GM21423 (cell line): Measurements from ENCODE around the gene NPFFR1.

Experiments used
- ATAC-seq: cut with Tn5 transposase; IDR thresholded peaks from one replicate; pipeline ENCODE4 v1.9.1; 2021; ENCODE audit warnings: mild to moderate bottlenecking, moderate library complexity; ENCODE audit not compliant: unreplicated experiment

Gene NPFFR1, protein sequence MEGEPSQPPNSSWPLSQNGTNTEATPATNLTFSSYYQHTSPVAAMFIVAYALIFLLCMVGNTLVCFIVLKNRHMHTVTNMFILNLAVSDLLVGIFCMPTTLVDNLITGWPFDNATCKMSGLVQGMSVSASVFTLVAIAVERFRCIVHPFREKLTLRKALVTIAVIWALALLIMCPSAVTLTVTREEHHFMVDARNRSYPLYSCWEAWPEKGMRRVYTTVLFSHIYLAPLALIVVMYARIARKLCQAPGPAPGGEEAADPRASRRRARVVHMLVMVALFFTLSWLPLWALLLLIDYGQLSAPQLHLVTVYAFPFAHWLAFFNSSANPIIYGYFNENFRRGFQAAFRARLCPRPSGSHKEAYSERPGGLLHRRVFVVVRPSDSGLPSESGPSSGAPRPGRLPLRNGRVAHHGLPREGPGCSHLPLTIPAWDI

DNA sequence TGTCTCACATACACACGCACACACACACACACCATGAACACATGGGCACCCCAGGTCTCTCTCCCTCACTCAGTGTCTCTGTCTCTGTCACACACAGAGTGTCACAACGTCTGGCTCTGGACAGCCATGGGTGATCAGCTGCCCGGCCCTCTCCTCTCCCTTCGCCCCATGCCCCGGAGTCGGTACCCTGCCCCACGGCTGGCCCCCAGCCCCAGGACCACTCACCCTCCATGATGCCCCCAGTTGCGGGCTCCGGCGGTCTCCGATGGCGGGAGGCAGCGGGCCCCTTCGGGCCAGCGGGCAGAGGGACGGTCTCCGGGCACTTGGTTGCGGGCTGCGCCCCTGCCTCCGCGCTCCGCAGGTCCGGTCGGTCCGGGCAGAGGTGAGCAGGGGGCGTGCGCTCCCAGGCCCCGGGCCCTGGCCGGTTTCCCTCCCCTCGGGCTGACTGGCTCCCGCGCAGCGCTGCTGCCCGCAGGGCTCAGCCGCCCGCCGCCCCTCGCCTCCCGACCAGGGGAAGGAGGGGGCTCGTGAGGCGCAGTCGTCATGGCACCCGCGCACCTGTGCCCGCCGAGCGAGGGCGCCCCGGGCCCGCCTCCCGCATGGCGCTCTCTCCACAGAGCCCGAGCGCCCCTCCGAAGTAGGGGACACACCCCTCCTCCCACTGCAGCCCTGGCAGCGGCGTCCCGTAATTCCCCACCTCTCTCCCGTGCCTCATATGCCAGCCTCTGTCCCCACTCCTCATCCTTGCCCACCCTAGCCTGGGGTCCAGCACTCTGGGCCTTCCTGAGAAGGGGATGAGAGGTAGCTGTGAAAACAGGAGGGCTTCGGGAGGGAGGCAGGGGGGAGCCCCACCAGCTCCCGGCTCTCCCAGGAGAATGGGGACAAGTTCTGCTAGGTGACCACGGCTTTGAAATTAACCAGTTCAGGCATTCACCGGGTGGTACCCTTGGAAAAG is at the start of gene NPFFR1:
NPFFR1 (minus strand) TSS at position 560 of the 955 bp plus-strand sequence; CDS start at position 232, 328 bp downstream.
- ATAC-seq: no peak

DNA sequence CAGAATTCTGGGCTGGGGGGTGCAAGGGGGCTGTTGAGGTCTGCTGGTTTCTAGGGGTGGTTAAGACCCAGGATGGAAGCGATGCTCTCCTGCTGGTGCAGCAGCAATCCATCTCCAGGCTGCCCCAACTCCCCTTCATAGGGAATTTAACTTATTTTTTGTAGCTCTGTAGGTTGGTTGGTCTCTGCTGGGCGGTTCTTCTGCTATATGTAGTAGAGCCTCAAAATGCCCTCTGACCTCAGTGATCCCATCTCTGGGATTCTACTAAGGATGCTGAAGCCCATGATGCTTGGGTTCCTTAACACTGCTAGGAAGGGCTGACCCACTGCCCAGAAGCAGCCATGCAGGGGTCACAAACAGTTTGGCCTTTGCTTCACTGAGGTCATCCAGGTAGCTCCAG is 49.5 kb upstream of the NPFFR1 start:
- no peak for ATAC-seq

DNA sequence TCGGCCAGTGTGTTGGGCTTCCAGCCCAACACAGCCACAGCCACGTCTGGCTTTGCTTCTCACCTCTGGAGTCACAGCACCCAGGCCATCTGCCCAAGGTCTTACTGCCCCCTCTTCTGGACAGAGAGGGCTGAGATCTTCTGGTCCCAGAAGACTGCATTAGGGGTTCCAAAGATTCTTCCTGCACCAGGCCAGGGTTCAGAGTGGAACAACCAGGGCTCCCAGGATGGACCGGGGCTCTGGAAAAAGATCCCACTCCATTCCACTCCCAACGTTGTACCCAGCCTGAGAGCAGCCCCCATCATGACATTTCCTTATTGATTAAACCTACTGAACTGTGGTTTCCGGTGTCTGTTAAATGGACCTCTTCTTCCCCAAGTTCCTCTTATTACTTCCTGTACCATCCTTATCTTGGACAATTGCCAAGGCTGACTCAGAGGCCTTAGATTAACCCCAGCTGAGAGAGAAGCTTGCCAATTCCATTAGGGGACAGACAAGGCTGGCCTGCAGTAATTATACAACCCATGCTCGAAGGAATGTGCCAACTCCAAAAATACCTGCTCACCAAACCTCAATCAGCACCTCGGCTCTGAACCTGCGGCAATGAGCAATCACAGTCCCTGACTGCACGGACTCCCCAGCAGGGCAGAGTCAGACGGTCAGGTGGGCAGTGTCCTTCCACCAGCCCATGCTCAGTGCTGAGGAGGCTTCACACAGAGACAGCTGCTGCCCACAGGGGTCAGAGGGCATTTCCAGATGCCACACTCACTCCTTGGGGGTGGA is 47.9 kb upstream of the NPFFR1 start:
- ATAC-seq: peak; percentile 75

DNA sequence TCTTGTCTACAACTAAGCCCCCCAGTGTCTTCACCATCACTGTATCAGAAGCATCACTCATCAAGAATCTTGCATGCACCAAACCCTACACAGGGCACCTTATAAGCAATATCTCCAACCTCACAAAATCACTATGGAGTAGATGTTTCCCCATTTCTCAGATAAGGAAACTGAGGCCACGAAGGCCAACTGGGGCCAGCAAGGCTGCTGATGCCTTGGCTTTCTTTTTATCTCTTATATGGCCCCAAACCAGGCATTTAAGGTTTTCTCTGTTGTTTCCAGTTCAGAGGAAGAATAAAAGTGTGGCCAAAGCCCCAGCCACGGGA is 47.3 kb upstream of the NPFFR1 start:
- ATAC-seq: no peak

DNA sequence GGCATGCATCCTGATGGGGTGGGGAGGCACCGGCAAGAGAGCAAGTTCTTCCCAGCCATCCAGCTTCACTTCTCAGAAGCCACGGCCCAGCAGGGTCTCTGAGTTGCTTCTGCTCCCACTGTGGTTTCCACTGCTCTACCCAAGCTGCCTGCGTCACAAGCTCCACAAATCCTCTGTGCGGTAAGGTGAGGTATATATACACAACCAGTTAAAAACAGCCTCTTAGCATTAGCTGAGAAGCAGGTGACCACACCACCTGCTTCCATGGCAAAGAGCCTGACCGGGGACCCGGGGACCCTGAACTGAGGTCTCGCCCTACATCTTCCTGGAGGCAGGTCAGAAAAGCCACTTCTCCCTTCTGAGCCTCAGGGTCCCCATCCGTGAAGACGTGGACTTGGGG is 46.9 kb upstream of the NPFFR1 start:
- no peak for ATAC-seq

DNA sequence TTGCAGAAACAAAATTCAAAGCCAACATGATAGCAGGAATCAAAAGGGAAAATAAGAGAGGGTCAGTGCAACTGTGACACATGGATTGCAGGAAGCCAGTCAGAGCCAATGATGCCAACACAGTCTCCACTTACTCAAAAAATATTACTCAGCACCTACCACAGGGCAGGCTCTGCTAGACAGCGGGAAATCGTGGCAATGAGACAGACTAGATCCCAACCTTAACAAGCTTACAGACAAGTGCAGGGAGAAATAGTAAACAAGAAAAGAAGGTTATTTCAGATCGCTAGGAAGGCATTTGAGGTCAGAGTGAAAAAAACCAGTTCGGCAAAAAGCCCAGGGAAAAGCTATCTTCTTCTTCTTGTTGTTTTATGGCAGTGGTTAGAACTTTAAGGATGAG is 45.2 kb upstream of the NPFFR1 start:
- no peak for ATAC-seq

DNA sequence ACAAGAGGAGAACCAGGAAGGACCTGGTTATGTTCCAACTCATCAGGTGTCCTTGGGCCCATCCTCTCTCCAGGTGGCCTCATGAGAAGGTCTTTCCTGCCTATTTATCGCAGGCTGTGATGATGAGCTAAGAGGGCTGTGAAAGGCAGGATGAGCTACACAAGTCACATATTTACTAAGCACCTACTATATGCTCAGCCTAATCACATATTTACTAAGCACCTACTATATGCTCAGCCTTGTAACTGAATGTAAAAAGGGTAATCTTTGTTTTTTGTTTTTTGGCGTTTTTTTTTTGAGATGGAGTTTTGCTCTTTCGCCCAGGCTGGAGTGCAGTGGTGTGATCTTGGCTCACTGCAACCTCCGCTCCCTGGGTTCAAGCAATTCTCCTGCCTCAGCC is 44.2 kb upstream of the NPFFR1 start:
- ATAC-seq: no peak

DNA sequence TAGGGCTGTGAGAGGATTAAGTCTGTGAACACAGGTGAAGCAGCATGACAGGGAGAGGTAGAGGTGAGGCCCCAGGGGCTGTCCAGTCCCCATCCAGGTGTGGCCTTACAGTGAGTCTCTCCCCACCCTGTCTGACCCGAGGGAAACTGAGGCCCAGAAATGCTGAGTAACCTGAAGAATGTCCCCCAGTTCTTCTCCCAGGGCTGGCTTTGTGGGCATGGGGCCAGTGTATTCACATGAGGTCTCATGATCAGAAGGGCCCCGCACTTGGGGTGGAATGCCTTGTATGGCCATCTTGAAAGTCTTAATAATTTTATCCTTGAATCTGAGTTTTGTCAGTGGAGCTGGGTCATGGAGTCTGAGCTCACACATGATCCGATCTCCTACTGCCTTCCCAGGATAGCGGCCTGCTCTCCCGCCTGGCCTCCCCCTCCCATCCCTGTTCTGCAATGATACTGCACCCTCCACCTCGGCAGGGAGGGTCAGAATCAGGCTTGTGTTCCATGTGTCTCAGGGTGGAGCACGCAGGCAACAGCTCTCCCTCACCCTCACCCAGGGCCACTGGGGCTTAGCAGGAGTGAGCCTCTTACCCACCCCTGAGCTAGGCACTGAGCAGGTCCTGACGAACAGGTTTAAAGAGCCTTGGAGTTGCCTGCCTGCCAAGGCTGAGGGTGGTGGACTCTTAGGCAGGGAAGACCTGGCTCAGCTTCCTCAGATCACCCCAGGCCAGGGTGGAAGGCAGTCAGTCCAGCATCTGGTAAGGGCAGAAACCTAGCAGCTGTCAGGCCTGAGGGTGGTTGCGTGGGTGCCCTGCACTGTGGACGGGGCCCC is 41.4 kb upstream of the NPFFR1 start:
- ATAC-seq: no peak

DNA sequence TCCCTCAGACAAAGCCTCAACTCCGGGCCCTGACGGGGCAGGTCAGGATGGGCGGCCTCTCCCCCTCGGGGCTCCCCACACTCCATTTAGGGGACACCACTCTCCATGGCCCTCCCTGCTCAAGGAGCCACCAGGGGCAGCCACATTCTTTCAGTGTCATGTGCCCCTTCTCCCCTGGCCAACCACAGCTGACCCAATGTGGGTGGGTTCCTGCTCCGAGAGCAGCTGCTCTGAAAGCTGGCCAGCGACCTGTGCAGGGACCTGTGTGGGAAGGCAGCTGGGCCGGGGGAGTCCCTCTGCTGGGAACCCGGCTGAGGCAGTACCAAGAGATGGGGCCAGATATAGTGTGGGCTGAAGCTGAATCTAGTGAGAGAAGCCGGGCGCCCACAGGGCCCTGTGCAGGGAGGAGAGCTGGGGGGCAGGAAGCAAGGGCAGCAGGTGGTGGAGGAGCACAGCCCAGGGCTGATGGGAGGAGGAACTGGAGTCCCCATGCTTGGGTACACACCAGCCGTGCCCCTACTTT is 40.6 kb upstream of the NPFFR1 start:
- ATAC-seq: peak; percentile 70

DNA sequence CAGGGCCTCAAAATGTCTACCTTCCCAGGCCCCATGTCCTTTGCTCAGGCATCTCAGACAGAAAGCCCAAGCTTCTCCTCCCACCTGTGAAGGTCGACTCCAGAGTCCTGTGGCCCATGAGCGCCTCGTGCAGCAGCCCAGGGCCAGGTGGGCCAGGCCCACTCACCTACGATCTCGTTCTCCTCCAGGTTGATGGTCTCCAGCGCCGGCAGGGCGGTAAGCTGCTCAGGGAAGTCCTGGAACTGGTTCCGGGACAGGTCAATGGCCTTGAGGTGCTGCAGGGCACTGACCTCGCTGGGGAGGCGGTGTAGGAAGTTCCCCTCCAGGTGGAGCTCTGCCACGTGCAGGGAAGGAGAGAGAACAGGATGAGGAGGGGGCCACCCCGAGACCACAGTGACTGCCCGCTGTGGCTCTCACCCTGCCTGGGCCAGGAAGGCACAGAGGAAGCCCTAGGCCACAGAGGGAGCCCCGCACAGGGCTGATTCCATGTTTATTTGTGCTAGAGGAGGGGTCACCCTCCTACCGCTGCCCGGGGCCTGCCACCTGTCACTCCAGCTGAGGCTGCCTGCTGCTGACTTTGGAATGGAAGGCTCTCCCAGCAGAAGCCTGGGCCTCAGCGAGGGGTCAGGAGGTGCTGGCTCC is 40.0 kb upstream of the NPFFR1 start:
- peak; percentile 15 for ATAC-seq

DNA sequence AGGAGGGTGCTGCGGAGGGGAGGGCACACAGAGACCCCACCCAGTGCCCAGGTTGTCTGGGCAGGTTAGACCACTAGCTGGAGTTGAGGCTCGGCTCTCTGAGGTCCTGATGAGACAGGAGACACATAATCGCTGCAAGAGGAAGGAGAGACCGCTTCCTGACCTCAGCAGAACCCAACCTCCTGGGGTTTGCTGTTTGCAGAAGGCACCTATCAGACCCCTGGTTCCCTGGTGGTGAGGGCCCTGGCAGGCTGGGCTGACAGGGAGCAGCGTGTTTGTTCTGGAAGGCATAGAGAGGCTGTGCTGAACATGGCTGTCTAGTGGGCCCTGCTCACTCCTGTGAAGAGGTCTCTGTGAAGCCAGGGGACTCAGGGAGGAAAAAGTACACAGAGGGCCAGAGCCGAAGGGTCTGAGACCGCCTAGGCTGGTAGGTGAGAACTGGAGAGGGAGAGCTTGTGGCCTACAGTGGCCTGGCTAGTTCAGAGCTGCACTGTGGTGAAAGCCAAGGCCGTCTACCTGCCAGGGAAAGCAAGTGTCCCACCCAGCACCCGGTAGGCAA is 39.4 kb upstream of the NPFFR1 start:
- no peak for ATAC-seq

DNA sequence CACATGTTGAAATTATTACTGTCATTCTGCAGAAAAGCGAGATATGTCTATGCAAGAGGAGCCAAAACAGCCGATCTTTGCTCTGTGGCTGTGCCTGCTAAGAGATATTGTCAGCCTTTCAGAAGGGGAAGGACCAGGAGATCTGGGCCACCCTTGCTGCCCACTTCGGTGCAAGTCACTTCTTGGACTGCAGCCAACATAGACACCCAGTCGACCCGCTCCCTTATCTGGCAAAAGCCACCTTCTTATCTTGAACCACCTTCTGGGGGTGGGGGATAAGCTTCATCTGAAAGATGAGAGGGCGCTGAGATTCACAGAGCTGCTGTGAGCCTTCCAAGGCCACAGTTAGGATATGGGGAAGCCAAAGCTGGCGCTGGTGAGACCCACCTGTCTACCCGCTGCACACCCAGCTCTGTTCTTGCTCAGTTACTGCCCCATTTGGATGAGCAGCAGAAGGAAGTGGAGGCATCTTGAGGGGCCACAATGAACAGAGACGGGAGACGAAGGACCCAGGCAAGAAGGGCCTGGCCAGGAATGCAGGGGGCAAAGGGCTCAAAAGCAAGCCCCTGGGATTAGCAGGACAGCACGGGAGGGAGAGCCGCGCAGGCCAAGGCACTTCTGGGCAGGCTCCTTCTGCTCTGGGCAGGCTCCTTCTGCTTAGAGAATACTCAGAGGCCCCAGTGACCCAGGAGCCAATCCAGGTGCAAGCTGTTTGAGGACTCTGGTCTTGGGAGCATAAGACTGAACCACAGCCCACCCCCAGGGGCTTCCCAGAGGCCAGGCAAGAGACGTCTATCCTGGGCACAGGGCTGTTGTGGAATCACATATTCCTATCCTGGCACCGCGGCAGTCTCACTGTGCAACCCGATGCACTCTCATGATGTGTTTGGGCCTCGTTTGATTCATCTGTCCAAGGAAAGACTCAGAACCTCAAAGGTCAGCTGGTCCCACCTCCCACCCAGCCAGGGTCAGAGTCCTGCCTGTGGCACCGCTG is 38.4 kb upstream of the NPFFR1 start:
- ATAC-seq: no peak

DNA sequence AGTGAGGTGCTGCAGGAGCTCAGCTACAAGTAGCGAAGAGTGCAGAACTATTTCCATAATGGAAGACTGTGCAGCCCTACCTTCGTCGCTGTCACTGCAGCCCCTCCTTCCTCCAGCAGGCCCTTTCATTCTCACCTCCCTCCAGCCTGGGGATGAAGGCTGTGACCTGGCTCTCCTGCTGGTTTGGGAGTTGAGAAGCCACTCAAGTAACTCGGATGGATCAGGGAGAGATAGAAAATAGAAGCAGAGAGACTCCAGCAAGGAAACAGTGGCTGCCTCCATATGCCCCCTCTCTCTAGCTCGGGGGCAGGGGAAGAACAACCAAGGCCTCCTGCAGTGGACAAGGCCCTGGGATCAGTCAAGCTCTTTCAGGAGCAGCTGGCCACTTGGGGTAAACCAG is 37.4 kb upstream of the NPFFR1 start:
- ATAC-seq: no peak

DNA sequence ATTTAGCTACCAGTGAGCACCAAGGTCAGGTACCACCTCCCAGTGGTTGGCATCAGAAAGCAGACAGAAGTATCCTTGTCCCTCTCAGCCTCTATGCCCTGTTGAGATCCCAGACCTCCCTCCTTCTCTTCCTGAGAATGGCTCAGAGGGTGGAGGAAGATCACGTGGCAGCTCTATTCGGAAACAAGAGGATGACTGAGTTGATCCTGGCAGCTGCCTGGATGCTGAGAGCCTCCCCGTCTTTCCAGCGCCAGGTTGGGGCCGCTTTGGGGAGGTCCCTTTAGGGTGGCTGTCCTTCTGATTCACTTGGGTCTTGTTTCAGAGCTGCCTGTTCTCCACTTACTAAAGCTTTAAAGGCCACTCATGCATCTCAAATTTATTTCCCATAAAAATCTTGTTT is 36.9 kb upstream of the NPFFR1 start:
- no peak for ATAC-seq

DNA sequence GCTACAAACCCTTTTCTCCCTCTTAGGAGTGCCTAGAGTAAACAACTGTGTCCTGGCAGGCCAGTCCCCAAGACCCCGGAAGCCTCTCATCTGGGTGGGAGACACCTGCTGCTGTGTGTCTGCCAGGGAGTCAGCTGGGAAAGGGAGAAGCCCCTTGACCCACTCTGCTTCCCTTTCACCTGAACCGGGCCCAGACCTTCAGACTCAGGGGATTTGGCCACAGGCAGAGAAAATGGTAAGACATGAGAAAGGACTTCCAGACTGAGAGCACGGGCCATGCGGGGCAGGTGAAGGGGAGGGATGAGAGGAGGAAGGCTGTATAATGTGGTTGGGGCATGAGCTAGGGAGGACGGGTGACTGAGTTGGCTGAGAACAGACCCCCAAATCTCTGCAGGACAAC is 36.0 kb upstream of the NPFFR1 start:
- no peak for ATAC-seq

DNA sequence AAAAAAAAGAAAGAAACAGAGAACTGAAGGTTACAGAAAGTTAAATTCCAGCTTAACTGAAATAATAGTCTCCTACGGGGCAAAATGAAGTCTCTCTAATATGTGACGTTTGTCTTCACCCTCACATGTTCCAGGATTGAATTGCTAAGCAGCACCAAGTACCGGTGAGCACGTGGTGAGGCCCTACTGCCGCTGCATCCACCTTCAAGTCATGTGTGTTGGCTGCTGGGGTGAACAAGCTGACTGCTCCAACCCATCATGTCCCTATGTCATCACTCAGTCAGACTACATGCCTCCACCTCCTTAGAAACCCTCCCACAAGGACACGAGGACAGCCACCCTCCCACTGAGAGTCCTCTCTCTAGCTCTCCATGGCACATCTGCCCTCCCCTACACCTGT is 35.4 kb upstream of the NPFFR1 start:
- no peak for ATAC-seq

DNA sequence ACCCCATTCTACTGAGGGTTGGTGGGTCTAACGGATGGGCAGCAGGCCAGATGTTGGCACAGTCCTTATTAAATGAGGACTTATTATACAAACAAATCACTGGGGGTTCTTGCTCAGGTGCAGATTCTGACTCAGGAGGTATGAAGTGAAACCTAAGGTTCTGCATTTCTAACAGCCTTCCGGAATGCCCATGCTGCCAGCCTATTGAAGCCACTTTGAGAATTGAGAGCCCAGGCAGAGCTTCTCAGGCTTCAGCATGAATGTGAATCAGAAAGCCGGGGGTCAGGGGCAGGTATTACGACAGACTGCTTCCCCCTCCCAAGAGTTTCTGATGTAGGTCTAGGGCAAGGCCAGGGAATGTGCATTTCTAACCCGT is 34.1 kb upstream of the NPFFR1 start:
- no peak for ATAC-seq

DNA sequence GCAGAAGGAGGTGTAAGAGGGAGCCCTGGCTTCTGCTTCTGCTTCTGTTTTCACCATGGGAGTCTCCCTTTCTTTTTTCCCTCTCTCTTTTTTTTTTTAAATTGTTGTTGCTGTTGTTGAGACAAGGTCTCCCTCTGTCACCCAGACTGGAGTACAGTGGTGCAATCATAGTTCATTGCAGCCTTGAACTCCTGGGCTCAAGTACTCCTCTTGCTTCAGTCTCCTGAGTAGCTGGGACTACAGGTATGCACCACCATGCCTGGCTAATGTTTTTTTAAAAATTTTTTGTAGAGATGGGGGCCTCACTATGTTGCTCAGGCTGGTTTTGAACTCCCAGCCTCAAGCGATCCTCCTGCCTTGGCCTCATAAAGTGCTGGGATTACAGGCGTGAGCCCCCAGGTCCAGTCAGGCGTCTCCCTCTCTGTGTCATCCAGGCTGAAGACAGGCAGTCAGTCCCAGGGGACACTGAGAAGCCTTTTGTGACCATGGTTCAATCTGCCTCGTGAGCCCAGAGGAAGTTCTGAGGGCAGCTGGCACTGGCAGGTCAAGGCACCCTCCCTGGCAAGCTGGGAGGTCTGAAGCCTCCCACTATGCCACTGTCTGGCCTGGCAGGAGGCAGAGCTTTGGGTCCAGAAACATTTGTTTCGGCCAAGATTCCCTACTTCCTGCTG is 33.6 kb upstream of the NPFFR1 start:
- ATAC-seq: no peak
